Stomach (tissue), 4 donors: ENCODE data around the gene LHFPL3.

Experiments
- CTCF ChIP-seq, 7 experiments: fragments of 450-650 bp in 4 of 7; fragments of 200-600 bp in 3 of 7; sonication (generic) in 3 of 7; IDR thresholded peaks; one replicate each; pipeline ENCODE4 v1.5.1; 2016 to 2019; ENCODE audit warnings: antibody characterized with exemption in 7 of 7, control low read depth in 2 of 7, mild to moderate bottlenecking in 1 of 7
- EP300 ChIP-seq: sonication (generic); formaldehyde crosslinking; IDR thresholded peaks from one replicate; pipeline ENCODE4 v1.6.1; 2017; ENCODE audit warnings: antibody characterized with exemption
- POLR2A ChIP-seq, 4 donors: fragments of 450-650 bp; IDR thresholded peaks; one replicate each; pipeline ENCODE4 v1.6.1; 2016; ENCODE audit warnings: antibody characterized with exemption in 4 of 4, control low read depth in 2 of 4, mild to moderate bottlenecking in 1 of 4, moderate library complexity in 1 of 4
- POLR2AphosphoS5 ChIP-seq, 3 donors: sonication (generic); formaldehyde crosslinking; IDR thresholded peaks; one replicate each; pipeline ENCODE4 v1.6.1; 2016; ENCODE audit warnings: antibody characterized with exemption in 3 of 3

- TF ChIP-seq POLR2AphosphoS5 (IDR thresholded peaks at IDR 0.05): no peak
- no peak for TF ChIP-seq POLR2A (IDR thresholded peaks at IDR 0.05)
- TF ChIP-seq CTCF (IDR thresholded peaks at IDR 0.05): no peak
- no peak for TF ChIP-seq EP300
These were observed 563.5 kb downstream of the LHFPL3 start for GRCh38 chr7:104891949-104892348.
